ENCODE data around the gene CD160.
"Not testable (repeated sequence)": the region's sequence is repeated elsewhere in the genome, so short reads cannot be mapped to it uniquely, and the experiment has no call there.

CD160 gene

GRCh38 chr1:145760395-145760949 is 41.2 kb downstream of the CD160 start:
- DNase-seq = not testable (repeated sequence)

GRCh38 chr1:145761498-145761897 is 42.2 kb downstream of the CD160 start:
- not testable (repeated sequence) for DNase-seq

GRCh38 chr1:145762001-145762400 is 42.7 kb downstream of the CD160 start:
- not testable (repeated sequence) for DNase-seq

GRCh38 chr1:145764231-145764940 is 45.1 kb downstream of the CD160 start:
- DNase-seq = not testable (repeated sequence)

GRCh38 chr1:145765127-145765526 is 45.8 kb downstream of the CD160 start:
- DNase-seq = not testable (repeated sequence)

- DNase-seq = not testable (repeated sequence)
Measured at GRCh38 chr1:145765585-145766360, 46.5 kb downstream of the CD160 start.

- DNase-seq = not testable (repeated sequence)
Measured at GRCh38 chr1:145766926-145767325, 47.6 kb downstream of the CD160 start.

GRCh38 chr1:145768004-145768403 is 48.7 kb downstream of the CD160 start:
- DNase-seq = not testable (repeated sequence)

GRCh38 chr1:145771056-145771455 is 51.8 kb downstream of the CD160 start:
- DNase-seq = no peak

GRCh38 chr1:145773423-145773822 is 54.1 kb downstream of the CD160 start:
- no peak for DNase-seq

GRCh38 chr1:145777357-145778145 is 58.3 kb downstream of the CD160 start:
- DNase-seq = no peak

GRCh38 chr1:145778146-145778540 is 58.8 kb downstream of the CD160 start:
- DNase-seq = no peak

- DNase-seq = no peak
Measured at GRCh38 chr1:145782272-145783099, 63.2 kb downstream of the CD160 start.

- no peak for DNase-seq
Measured at GRCh38 chr1:145784409-145784808, 65.1 kb downstream of the CD160 start.

- no peak for DNase-seq
Measured at GRCh38 chr1:145785547-145785946, 66.2 kb downstream of the CD160 start.

GRCh38 chr1:145786271-145786670 is 67.0 kb downstream of the CD160 start:
- no peak for DNase-seq

GRCh38 chr1:145788580-145788979 is 69.3 kb downstream of the CD160 start:
- no peak for DNase-seq

Measured in stimulated activated CD4-positive, alpha-beta T cell treated with anti-CD3 and anti-CD28 coated beads, Interleukin-12 subunit alpha, Interleukin-12 subunit beta, amount 100 ng/mL, for 4 hours (primary cell).